Right lobe of liver (tissue), 4 donors: ENCODE measurements around the gene SLC1A2.

ENCODE experiments used
- CTCF ChIP-seq, 4 donors: fragments of 200-600 bp in 3 of 4; fragments of 450-650 bp in 1 of 4; IDR thresholded peaks; one replicate each; pipeline versions ENCODE4 v1.5.1 to v1.8.0; 2016 to 2022; ENCODE audit warnings: antibody characterized with exemption in 4 of 4, mild to moderate bottlenecking in 2 of 4
- POLR2A ChIP-seq: fragments of 450-650 bp; IDR thresholded peaks from one replicate; pipeline ENCODE4 v1.6.1; 2017; ENCODE audit warnings: antibody characterized with exemption, mild to moderate bottlenecking
- donor health status: DM: no; HTN: no; CAD: no.
- donor health status: DM: no; HTN: no; CAD: no.
- donor health status: DM: no; HTN: yes; CAD: no.

GRCh38 chr11:35307221-35307621 lies 112.1 kb downstream of the SLC1A2 start:
- TF ChIP-seq POLR2A (no peak), CTCF (IDR thresholded peaks at IDR 0.05) (no peak)
